Left ventricle myocardium inferior (tissue), 1 donor: ENCODE data around the gene ESPL1. TPM values are rescaled to one million over a fixed set of nuclear protein-coding genes. Genes with fewer than 3 reads are reported as not detected.

Experiments
- DNase-seq: peaks from one replicate; pipeline ENCODE4 v3.0.0-alpha.2; 2020
- H3K27ac ChIP-seq: fragments of 200-600 bp; replicated peaks from 2 replicates; pipeline ENCODE4 v1.8.0; 2021
- H3K27me3 ChIP-seq: fragments of 200-600 bp; 2 replicates; pipeline ENCODE4 v1.8.0; 2021; ENCODE audit warnings: low read depth
- H3K36me3 ChIP-seq: fragments of 200-600 bp; 2 replicates; pipeline ENCODE4 v1.8.0; 2021
- H3K4me1 ChIP-seq: fragments of 200-600 bp; 2 replicates; pipeline ENCODE4 v1.8.0; 2021
- H3K4me3 ChIP-seq: fragments of 200-600 bp; 2 replicates; pipeline ENCODE4 v1.8.0; 2021; ENCODE audit warnings: mild to moderate bottlenecking, moderate library complexity
- H3K9me3 ChIP-seq: fragments of 200-600 bp; replicated peaks from 2 replicates; pipeline ENCODE4 v1.8.0; 2021
- intact Hi-C: fragments of 100-400 bp; cut with micrococcal nuclease; formaldehyde crosslinking; loops from one replicate; pipeline ENCODE4 v1.11.0; 2022
- total RNA-seq: library from RNA; stranded (reverse); fragmentation: NEBNext Ultra II Directional; extraction: Animal tissue kit (Norgen Biotek cat#: 25700); gene quantifications from one replicate; pipeline ENCODE4 v1.2.1, GENCODE V29; 2021
- TF ChIP-seq, protein P1 (sequence below): fragments of 200-600 bp; IDR thresholded peaks from 2 replicates; pipeline ENCODE4 v1.8.0; 2021; ENCODE audit warnings: antibody characterized with exemption, mild to moderate bottlenecking, borderline replicate concordance
- donor health status: DM: no; HTN: yes; CAD: no; lungs with severe emphysema.

The ESPL1 gene
- total RNA-seq, 1 donor from 2014 or later, result 0.36 TPM

DNA sequence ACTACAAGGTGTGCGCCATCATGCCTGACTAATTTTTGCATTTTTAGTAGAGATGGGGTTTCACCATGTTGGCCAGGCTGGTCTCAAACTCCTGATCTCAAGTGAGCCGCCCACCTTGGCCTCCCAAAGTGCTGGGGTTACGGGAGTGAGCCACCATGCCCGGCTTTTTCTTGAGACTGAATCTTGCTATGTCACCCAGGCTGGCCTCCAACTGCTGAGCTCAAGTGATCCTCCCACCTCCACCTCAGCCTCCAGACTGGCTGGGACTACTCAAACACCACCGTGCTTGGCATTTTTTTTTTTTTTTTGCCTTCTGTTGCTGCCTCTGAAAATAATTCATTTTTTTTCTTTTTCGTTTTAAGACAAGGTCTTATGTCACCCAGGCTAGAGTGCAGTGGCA lies 8.2 kb upstream of the ESPL1 start:
- intact Hi-C loops, result no loop called here
- TF ChIP-seq, protein P1, sequence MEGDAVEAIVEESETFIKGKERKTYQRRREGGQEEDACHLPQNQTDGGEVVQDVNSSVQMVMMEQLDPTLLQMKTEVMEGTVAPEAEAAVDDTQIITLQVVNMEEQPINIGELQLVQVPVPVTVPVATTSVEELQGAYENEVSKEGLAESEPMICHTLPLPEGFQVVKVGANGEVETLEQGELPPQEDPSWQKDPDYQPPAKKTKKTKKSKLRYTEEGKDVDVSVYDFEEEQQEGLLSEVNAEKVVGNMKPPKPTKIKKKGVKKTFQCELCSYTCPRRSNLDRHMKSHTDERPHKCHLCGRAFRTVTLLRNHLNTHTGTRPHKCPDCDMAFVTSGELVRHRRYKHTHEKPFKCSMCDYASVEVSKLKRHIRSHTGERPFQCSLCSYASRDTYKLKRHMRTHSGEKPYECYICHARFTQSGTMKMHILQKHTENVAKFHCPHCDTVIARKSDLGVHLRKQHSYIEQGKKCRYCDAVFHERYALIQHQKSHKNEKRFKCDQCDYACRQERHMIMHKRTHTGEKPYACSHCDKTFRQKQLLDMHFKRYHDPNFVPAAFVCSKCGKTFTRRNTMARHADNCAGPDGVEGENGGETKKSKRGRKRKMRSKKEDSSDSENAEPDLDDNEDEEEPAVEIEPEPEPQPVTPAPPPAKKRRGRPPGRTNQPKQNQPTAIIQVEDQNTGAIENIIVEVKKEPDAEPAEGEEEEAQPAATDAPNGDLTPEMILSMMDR, result no peak
- H3K36me3 ChIP-seq, result peaks cover 3% of the 10 kb centered on the region
- no peak for DNase-seq
- no peaks in the 10 kb centered on the region for H3K4me1 ChIP-seq
- no peak overlapping the region for H3K4me3 ChIP-seq
- no peaks in the 10 kb centered on the region for H3K27me3 ChIP-seq
- H3K9me3 ChIP-seq, result no peaks in the 10 kb centered on the region
- H3K27ac ChIP-seq, result no peak overlapping the region

DNA sequence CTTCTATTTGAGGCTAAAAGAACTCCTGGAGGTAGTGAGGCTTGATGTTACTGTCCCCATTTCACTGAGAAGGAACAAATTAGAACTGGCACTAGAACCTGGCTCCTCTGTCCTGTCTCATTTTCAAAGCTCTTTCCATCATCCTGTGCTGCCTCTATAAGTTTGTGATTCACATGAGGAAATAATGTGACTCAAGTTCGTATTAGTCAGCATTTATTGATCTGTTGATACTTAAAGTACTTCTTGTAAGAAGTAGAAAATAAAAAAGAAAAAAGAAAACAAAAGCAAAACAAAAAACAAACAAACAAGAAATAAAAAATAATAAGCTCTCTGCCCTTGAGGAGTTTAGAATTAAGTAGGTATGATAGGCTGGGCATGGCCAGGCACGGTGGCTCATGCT lies 2.3 kb upstream of the ESPL1 start:
- Histone ChIP-seq H3K27me3 (no peaks in the 10 kb centered on the region), H3K9me3 (no peaks in the 10 kb centered on the region), H3K4me3 (no peak overlapping the region), H3K27ac (no peak overlapping the region), H3K4me1 (peaks cover 15% of the 10 kb centered on the region), H3K36me3 (no peaks in the 10 kb centered on the region)
- TF ChIP-seq, protein P1, result no peak
- DNase-seq, result no peak
- intact Hi-C loops, result no loop called here

DNA sequence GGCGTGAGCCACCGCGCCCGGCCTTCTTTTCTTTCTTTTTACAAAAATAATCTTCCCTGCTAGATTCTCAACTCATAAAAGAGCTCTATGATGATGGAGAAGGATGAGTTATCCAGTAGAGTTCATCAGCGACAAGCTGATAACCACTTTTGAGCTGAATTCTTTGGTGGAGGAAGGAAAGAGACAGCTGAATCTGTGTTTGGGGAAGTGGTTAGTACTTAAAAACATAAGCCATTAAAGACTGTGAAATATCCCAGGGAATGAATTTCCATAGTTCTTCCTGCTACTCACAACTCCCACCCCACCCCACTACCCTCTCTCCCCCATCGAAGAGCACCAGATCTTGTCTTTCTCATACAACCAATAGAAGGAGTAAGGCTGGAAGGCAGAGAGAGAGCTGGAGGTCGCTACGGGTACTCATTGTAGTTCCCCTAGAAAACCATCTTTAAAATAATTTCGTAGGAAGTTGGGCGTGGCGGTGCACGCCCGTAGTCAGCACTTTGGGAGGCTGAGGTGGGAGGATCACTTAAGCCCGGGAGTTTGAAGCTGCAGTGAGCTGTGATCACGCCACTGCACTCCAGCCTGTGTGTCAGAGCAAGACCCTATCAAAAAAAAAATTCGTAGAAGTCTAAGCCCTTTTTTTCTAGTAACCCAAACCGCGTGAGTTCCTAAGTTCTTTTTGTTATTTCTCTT lies 647 bp upstream of the ESPL1 start:
- DNase-seq, result no peak
- H3K4me1 ChIP-seq, result peaks cover 15% of the 10 kb centered on the region
- H3K36me3 ChIP-seq, result no peaks in the 10 kb centered on the region
- peak overlapping the region; percentile 77 for H3K4me3 ChIP-seq
- peak overlapping the region; percentile 59 for H3K27ac ChIP-seq
- intact Hi-C loops, result no loop called here
- no peaks in the 10 kb centered on the region for H3K27me3 ChIP-seq
- H3K9me3 ChIP-seq, result no peaks in the 10 kb centered on the region
- TF ChIP-seq, protein P1, result no peak

DNA sequence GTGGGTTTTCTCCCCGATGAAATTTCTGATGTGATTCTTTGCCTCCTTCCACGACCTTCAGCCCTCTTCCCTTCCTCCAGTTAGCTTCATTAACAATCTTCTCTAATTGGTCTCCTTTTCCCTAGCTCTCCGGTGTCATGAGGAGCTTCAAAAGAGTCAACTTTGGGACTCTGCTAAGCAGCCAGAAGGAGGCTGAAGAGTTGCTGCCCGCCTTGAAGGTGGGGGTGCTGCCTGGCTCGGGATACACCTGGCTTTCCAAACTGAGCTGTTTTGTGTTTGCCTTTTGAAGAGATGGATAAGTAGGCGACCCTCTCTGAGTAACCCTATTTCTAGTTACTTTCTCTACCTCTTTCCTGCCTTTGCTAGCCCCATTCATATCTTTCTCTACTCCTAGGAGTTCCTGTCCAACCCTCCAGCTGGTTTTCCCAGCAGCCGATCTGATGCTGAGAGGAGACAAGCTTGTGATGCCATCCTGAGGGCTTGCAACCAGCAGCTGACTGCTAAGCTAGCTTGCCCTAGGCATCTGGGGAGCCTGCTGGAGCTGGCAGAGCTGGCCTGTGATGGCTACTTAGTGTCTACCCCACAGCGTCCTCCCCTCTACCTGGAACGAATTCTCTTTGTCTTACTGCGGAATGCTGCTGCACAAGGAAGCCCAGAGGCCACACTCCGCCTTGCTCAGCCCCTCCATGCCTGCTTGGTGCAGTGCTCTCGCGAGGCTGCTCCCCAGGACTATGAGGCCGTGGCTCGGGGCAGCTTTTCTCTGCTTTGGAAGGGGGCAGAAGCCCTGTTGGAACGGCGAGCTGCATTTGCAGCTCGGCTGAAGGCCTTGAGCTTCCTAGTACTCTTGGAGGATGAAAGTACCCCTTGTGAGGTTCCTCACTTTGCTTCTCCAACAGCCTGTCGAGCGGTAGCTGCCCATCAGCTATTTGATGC lies 797 bp downstream of the ESPL1 start:
- peaks cover 15% of the 10 kb centered on the region for H3K4me1 ChIP-seq
- intact Hi-C loops, result no loop called here
- DNase-seq, result no peak
- TF ChIP-seq, protein P1, result no peak
- peak overlapping the region; percentile 59 for H3K27ac ChIP-seq
- H3K9me3 ChIP-seq, result no peaks in the 10 kb centered on the region
- no peaks in the 10 kb centered on the region for H3K36me3 ChIP-seq
- peak overlapping the region; percentile 77 for H3K4me3 ChIP-seq
- no peaks in the 10 kb centered on the region for H3K27me3 ChIP-seq

DNA sequence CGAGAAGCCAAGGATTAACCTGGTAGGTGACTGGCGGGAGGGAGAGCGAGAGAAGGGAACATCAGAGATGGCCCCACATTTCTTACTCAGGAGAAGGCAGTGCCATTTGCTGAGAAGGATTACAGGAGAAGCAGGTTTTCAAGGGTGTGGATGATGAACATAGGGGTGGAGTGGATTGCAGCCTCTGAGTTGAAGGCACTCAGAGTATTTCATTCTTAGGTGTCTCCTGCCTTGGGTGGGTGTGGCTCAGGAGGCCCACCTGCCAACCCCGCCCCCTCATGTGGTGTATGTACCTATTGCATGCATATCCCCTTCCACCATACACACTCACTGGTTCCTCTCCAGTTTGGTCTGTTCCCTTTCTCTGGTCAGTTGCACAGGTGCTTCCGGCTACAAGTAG lies 6.3 kb downstream of the ESPL1 start:
- H3K9me3 ChIP-seq, result no peaks in the 10 kb centered on the region
- H3K27me3 ChIP-seq, result no peaks in the 10 kb centered on the region
- no peak for DNase-seq
- no peak overlapping the region for H3K4me3 ChIP-seq
- TF ChIP-seq, protein P1, result no peak
- no peak overlapping the region for H3K27ac ChIP-seq
- H3K36me3 ChIP-seq, result no peaks in the 10 kb centered on the region
- intact Hi-C loops, result no loop called here
- H3K4me1 ChIP-seq, result no peaks in the 10 kb centered on the region
